ENCODE results near the gene RPL36AL. TPM values are rescaled to one million over a fixed set of nuclear protein-coding genes. Genes with fewer than 3 reads are reported as not detected.
"Not testable (repeated sequence)": the region's sequence is repeated elsewhere in the genome, so short reads cannot be mapped to it uniquely, and the experiment has no call there.

RPL36AL gene
- polyA plus RNA-seq, 1 donor from 2014 or later: 504 TPM

- H3K27ac Mint-ChIP-seq: peak overlapping the region; percentile 78 to 86 (median 85)
- H3K27me3 Mint-ChIP-seq: no peaks in the 10 kb centered on the region
- peaks cover 32 to 43% (median 37%) of the 10 kb centered on the region in 3 donors for H3K4me1 Mint-ChIP-seq
- no peaks in the 10 kb centered on the region for H3K9me3 Mint-ChIP-seq
- peaks cover 6% of the 10 kb centered on the region for H3K36me3 Mint-ChIP-seq
- H3K4me3 Mint-ChIP-seq: peak overlapping the region; percentile 63 to 99 (median 92)
These were observed 3.8 kb upstream of the RPL36AL start for GRCh38 chr14:49623941-49624839.

DNA sequence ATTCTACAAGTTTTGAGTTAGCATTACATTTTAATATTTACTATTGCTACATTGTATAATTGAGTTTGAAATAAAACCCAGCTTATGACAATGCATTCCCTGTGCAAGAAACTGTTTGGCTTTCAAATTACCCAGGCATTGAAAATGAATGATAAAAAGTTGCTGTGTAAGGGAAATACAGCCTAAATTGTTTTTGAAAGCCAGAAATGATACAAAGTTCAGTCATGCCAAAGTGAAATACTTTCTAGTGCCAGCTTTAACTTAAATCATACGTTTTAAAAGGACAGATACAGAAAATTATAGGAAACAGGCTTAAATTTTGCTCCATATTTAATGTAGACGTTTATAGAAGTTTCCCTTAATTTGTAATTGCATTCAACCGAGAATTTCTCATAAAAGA, 3.0 kb upstream of the RPL36AL start:
- Mint-ChIP-seq H3K27me3 (no peaks in the 10 kb centered on the region), H3K36me3 (peaks cover 6% of the 10 kb centered on the region), H3K4me1 (peaks cover 35 to 50% (median 41%) of the 10 kb centered on the region in 3 donors), H3K4me3 (peak overlapping the region; percentile 52 to 99 (median 81)), H3K9me3 (no peaks in the 10 kb centered on the region), H3K27ac (peak overlapping the region; percentile 78 to 86 (median 85))

GRCh38 chr14:49622022-49622607, 1.7 kb upstream of the RPL36AL start:
- Mint-ChIP-seq H3K4me3 (peak overlapping the region; percentile 98 to 100 (median 99)), H3K27me3 (no peaks in the 10 kb centered on the region), H3K27ac (peak overlapping the region; percentile 81 to 99 (median 98)), H3K4me1 (peaks cover 42 to 52% (median 46%) of the 10 kb centered on the region in 3 donors), H3K36me3 (peaks cover 4% of the 10 kb centered on the region), H3K9me3 (no peaks in the 10 kb centered on the region)

- Mint-ChIP-seq H3K4me1 (peaks cover 42 to 49% (median 46%) of the 10 kb centered on the region in 3 donors), H3K36me3 (peaks cover 3% of the 10 kb centered on the region), H3K4me3 (peak overlapping the region; percentile 98 to 100 (median 99)), H3K27ac (peak overlapping the region; percentile 99 to 100 (median 99)), H3K27me3 (no peaks in the 10 kb centered on the region), H3K9me3 (no peaks in the 10 kb centered on the region)
These were observed 872 bp upstream of the RPL36AL start for GRCh38 chr14:49621114-49621881.

DNA sequence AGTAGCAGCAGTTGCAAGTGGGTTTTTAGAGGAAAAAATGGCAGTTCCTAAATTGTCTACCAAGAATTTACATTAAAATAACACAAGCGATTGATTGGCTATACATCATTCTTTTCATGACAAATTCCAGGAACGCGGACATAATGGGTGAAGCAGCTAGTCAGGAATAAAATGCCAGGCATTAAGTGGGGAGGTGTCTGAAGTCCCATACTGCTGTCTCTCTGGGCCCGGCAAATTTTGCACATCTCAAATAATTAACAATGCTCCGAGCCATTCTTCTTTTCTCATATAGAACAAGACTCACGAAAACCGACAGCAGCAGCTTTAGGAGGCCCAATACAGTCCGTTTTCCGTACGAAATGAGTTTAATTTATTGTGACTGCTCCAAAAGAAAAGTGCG, 696 bp downstream of the RPL36AL start:
- Mint-ChIP-seq H3K27me3 (no peaks in the 10 kb centered on the region), H3K27ac (peak overlapping the region; percentile 99 to 100 (median 99)), H3K9me3 (no peaks in the 10 kb centered on the region), H3K4me1 (peaks cover 41 to 49% (median 46%) of the 10 kb centered on the region in 3 donors), H3K36me3 (peaks cover 3% of the 10 kb centered on the region), H3K4me3 (peak overlapping the region; percentile 98 to 100 (median 99))

DNA sequence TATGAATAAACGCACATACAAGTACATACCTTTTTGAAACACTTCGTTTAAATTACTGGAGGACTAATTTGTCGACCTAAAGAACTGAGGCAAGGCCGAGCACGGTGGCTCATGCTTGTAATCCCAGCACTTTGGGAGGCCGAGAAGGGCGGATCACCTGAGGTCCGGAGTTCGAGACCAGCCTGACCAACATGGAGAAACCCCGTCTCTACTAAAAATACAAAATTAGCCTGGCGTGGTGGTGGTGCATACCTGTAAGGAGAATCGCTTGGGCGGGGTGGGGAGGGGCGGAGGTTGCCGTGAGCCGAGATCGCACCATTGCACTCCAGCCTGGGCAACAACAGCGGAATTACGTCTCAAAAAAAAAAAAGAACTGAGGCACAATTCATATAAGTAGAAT, 1.2 kb downstream of the RPL36AL start:
- H3K4me3 Mint-ChIP-seq: peak overlapping the region; percentile 98 to 100 (median 99)
- not testable (repeated sequence) for H3K27me3 Mint-ChIP-seq, H3K36me3 Mint-ChIP-seq, H3K9me3 Mint-ChIP-seq
- H3K4me1 Mint-ChIP-seq: peaks cover 39 to 50% (median 44%) of the 10 kb centered on the region in 3 donors
- peak overlapping the region; percentile 99 to 100 (median 99) for H3K27ac Mint-ChIP-seq

DNA sequence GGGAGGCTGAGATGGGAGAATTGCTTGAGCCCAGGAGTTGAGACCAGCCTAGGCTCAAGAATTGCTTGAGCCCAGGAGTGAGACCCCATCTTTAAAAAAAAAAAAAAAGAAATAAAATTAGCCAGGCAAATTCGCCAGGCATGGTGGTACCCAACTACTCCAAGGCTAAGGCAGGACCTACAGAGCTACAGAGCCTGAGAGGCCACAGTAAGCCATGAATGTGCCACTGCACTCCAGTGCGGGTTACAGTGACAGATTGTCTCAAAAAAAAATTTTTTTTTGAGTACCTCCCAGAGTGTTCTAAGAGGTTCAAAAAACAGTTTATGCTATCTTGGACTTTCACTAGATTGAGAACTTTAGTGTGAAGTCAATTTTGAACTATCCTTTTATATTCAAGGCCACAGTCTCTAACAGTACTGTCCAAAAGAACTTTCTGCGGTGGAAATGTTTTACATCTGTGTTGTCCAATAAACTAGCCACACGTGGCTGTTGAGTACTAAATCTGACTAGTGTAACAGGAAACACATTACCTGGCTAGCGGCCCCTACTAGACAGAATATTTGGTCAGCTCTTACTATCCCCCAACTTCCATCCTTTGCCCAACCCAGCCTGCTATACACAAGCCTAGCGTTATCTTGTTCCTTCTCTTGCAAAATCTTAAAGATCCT, 2.4 kb downstream of the RPL36AL start:
- H3K9me3 Mint-ChIP-seq: no peaks in the 10 kb centered on the region
- H3K4me1 Mint-ChIP-seq: peaks cover 30 to 41% (median 33%) of the 10 kb centered on the region in 3 donors
- H3K4me3 Mint-ChIP-seq: peak overlapping the region in 3 of 4 donors; percentile 71 to 99 (median 99)
- H3K27me3 Mint-ChIP-seq: no peaks in the 10 kb centered on the region
- H3K27ac Mint-ChIP-seq: peak overlapping the region; percentile 79 to 99 (median 99)
- peaks cover 3% of the 10 kb centered on the region for H3K36me3 Mint-ChIP-seq

- H3K4me3 Mint-ChIP-seq: peak overlapping the region in 2 of 4 donors; percentile 26 to 47
- H3K27me3 Mint-ChIP-seq: no peaks in the 10 kb centered on the region
- H3K36me3 Mint-ChIP-seq: peaks cover 2% of the 10 kb centered on the region
- no peaks in the 10 kb centered on the region for H3K9me3 Mint-ChIP-seq
- peaks cover 18 to 26% (median 20%) of the 10 kb centered on the region in 3 donors for H3K4me1 Mint-ChIP-seq
- peak overlapping the region in 1 of 3 donors; percentile 74 for H3K27ac Mint-ChIP-seq
These were observed 4.7 kb downstream of the RPL36AL start for GRCh38 chr14:49615776-49616175.

DNA sequence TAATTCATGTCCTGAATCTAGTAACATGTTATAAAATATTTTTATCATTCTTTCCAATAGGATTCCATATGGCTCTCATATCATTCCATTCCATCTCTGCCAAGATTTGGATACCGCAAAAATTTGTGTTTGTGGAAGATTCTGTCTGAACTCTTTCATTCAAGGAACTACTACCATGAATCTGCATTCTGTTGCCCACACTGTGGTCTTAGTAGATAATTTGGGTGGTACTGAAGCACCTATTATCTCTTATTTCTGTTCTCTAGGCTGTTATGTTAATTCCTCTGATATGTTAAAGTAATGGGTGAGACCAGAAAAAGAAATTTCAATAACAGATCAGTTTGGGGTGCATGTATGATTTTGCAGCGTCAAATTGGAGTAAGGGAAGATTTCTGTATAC, 6.2 kb downstream of the RPL36AL start:
- Mint-ChIP-seq H3K4me3 (peak overlapping the region in 1 of 4 donors; percentile 56), H3K4me1 (peaks cover 14 to 16% (median 16%) of the 10 kb centered on the region in 3 donors), H3K9me3 (no peaks in the 10 kb centered on the region), H3K27me3 (no peaks in the 10 kb centered on the region), H3K27ac (peak overlapping the region; percentile 14 to 74 (median 57)), H3K36me3 (no peaks in the 10 kb centered on the region)

- Mint-ChIP-seq H3K4me1 (peaks cover 5 to 9% (median 6%) of the 10 kb centered on the region in 3 donors), H3K27ac (no peak overlapping the region), H3K27me3 (no peaks in the 10 kb centered on the region), H3K36me3 (no peaks in the 10 kb centered on the region), H3K4me3 (no peak overlapping the region), H3K9me3 (no peaks in the 10 kb centered on the region)
These were observed 7.8 kb downstream of the RPL36AL start for GRCh38 chr14:49612671-49613070.

- Mint-ChIP-seq H3K9me3 (no peaks in the 10 kb centered on the region), H3K36me3 (no peaks in the 10 kb centered on the region), H3K27ac (no peak overlapping the region), H3K4me3 (no peak overlapping the region), H3K4me1 (peaks cover 2 to 5% (median 4%) of the 10 kb centered on the region in 3 donors), H3K27me3 (no peaks in the 10 kb centered on the region)
These were observed 8.2 kb downstream of the RPL36AL start for GRCh38 chr14:49612251-49612650.

DNA sequence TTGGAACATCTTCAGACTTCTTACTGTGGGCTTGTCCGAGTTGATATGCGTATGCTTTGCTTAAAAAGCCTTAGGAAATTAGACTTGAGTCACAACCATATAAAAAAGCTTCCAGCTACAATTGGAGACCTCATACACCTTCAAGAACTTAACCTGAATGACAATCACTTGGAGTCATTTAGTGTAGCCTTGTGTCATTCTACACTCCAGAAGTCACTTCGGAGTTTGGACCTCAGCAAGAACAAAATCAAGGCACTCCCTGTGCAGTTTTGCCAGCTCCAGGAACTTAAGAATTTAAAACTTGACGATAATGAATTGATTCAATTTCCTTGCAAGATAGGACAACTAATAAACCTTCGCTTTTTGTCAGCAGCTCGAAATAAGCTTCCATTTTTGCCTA, 12.8 kb downstream of the RPL36AL start:
- Mint-ChIP-seq H3K36me3 (peaks cover 3% of the 10 kb centered on the region), H3K4me1 (peaks cover 0 to 3% (median 0%) of the 10 kb centered on the region in 3 donors), H3K27me3 (no peaks in the 10 kb centered on the region), H3K9me3 (no peaks in the 10 kb centered on the region), H3K27ac (no peak overlapping the region), H3K4me3 (no peak overlapping the region)

- Mint-ChIP-seq H3K4me3 (peak within 1 kb of the TSS; percentile 96 to 99 (median 96)), H3K9me3 (no peaks in the 10 kb centered on the region), H3K4me1 (peaks cover 28 to 50% (median 34%) of the 10 kb centered on the region in 3 donors), H3K27ac (peak within 1 kb of the TSS; percentile 96 to 100 (median 96)), H3K27me3 (no peaks in the 10 kb centered on the region), H3K36me3 (no peaks in the 10 kb centered on the region)
These were observed 21.7 kb downstream of the RPL36AL start, which contains the start of gene LRR1 for GRCh38 chr14:49598485-49599300. TSS of gene LRR1 (plus strand) at chr14:49598940. CDS start at chr14:49599021, 81 bp downstream.

Data from IgD-negative memory B cell (primary cell).